OCI-LY7 (cell line): Measurements from ENCODE around the gene PLXNB2.

Source experiments
- CTCF ChIP-seq: fragments of 200-600 bp; sonication (generic); conservative IDR thresholded peaks from 2 replicates; pipeline ENCODE4 v1.5.1; 2014; ENCODE audit warnings: mild to moderate bottlenecking, antibody characterized with exemption, low read length, moderate library complexity, mixed read lengths
- EZH2phosphoT487 ChIP-seq: fragments of 200-600 bp; sonication (generic); IDR thresholded peaks from 2 replicates; pipeline ENCODE4 v1.6.1; 2018; ENCODE audit warnings: low read depth, borderline replicate concordance, mild to moderate bottlenecking, mixed run types, antibody characterized with exemption, low read length, moderate library complexity, mixed read lengths

GRCh38 chr22:50255099-50255498 is 52.3 kb downstream of the PLXNB2 start:
- no peak for TF ChIP-seq CTCF
- TF ChIP-seq EZH2phosphoT487 = no peak
